DND-41 (cell line): ENCODE results near the gene RMND5B.
"Not testable (repeated sequence)": the region's sequence is repeated elsewhere in the genome, so short reads cannot be mapped to it uniquely, and the experiment has no call there.

Source experiments
- ATAC-seq: fragments of 200-7000 bp; cut with Tn5 transposase; 3 replicates; pipeline ENCODE4 v1.9.1; 2021; ENCODE audit warnings: low read depth; ENCODE audit not compliant: insufficient read depth
- DNase-seq: peaks from one replicate; pipeline ENCODE4 v3.0.0-alpha.2; 2020
- H2AFZ ChIP-seq: 2 replicates; pipeline ENCODE4 v1.6.0; 2012; ENCODE audit warnings: low read depth, low read length
- H3K27ac ChIP-seq: 2 replicates; pipeline ENCODE4 v1.5.1; 2012; ENCODE audit warnings: low read length, inconsistent platforms
- H3K27me3 ChIP-seq: fragments of 200-600 bp; sonication (generic); 2 replicates; pipeline ENCODE4 v1.6.0; 2012; ENCODE audit warnings: low read length, mild to moderate bottlenecking, inconsistent platforms; ENCODE audit not compliant: insufficient read depth, poor library complexity
- H3K36me3 ChIP-seq: 2 replicates; pipeline ENCODE4 v1.5.1; 2012; ENCODE audit warnings: low read length, inconsistent platforms; ENCODE audit not compliant: insufficient read depth
- H3K4me1 ChIP-seq: 2 replicates; pipeline ENCODE4 v1.5.1; 2012; ENCODE audit warnings: mild to moderate bottlenecking, low read length; ENCODE audit not compliant: insufficient read depth
- H3K4me2 ChIP-seq: 2 replicates; pipeline ENCODE4 v1.6.0; 2012; ENCODE audit warnings: mild to moderate bottlenecking, moderate library complexity, low read length, inconsistent platforms; ENCODE audit not compliant: insufficient read depth
- H3K4me3 ChIP-seq, 2 experiments: fragments of 200-600 bp in 1 of 2; shearing (Covaris generic) in 1 of 2; 2 replicates each; pipeline ENCODE4 v1.5.1; 2012 to 2016; ENCODE audit warnings: inconsistent platforms in 2 of 2, low read length in 2 of 2, mild to moderate bottlenecking in 2 of 2, low read depth in 1 of 2, moderate library complexity in 1 of 2
- H3K79me2 ChIP-seq: 2 replicates; pipeline ENCODE4 v1.6.0; 2012; ENCODE audit warnings: low read length, inconsistent platforms; ENCODE audit not compliant: insufficient read depth
- H3K9ac ChIP-seq: 2 replicates; pipeline ENCODE4 v1.6.0; 2012; ENCODE audit warnings: low read depth, mild to moderate bottlenecking, inconsistent platforms, low read length, moderate library complexity
- H3K9me3 ChIP-seq: 2 replicates; pipeline ENCODE4 v1.5.1; 2012; ENCODE audit warnings: low read length, moderate library complexity, mild to moderate bottlenecking, inconsistent platforms; ENCODE audit not compliant: insufficient read depth, severe bottlenecking
- H4K20me1 ChIP-seq: 2 replicates; pipeline ENCODE4 v1.6.0; 2012; ENCODE audit warnings: low read length; ENCODE audit not compliant: insufficient read depth
- CTCF ChIP-seq: IDR thresholded peaks from 2 replicates; pipeline ENCODE4 v1.5.1; 2012; ENCODE audit warnings: borderline replicate concordance, low read length, moderate library complexity, mild to moderate bottlenecking; ENCODE audit not compliant: poor library complexity, severe bottlenecking; ENCODE audit errors: extremely low read depth
- EZH2 ChIP-seq: IDR thresholded peaks from 3 replicates; pipeline ENCODE4 v1.6.1; 2012; ENCODE audit warnings: borderline replicate concordance, low read depth, mild to moderate bottlenecking, moderate library complexity, low read length, inconsistent platforms; ENCODE audit not compliant: severe bottlenecking

Gene RMND5B

GRCh38 chr5:178196986-178197385, 66.2 kb downstream of the RMND5B start:
- ATAC-seq: no peak

GRCh38 chr5:178198151-178198550, 67.3 kb downstream of the RMND5B start:
- ATAC-seq, DNase-seq, H3K36me3 ChIP-seq: not testable (repeated sequence)

More at GRCh38 chr5:178196986-178197385, 66.2 kb downstream of the RMND5B start:
- Histone ChIP-seq H3K4me1 (peaks cover 19% of the 10 kb centered on the region), H3K9ac (no peak overlapping the region), H2AFZ (no peak overlapping the region), H3K4me3 (no peak overlapping the region), H3K9me3 (no peaks in the 10 kb centered on the region), H3K27ac (no peak overlapping the region), H4K20me1 (no peaks in the 10 kb centered on the region; the same call in 1 of the 2 replicates), H3K27me3 (peaks cover 8% of the 10 kb centered on the region), H3K79me2 (no peaks in the 10 kb centered on the region), H3K36me3 (no peaks in the 10 kb centered on the region), H3K4me2 (no peak overlapping the region)
- TF ChIP-seq CTCF: no peak
- no peak for TF ChIP-seq EZH2
- no peak for DNase-seq

DNA sequence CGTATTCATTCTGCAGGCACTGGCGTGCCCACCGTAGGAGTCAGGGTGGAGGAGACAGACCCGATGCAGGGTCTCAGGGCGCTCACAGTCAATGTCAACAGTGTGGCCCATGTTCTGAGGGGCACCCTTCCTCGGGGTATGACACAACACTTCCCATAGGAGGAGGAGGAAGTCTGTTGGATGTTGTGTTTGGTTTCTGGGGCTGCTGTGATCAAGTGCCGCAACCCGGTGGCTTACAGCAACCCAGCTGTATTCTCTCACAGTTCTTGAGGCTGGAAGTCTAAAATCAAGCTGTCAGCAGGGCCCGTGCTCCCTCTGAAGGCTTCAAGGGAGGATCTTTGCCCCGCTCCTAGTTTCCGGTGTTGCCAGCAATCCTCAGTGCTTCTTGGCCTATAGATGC, 67.9 kb downstream of the RMND5B start:
- Histone ChIP-seq H3K36me3 (no peaks in the 10 kb centered on the region), H3K4me1 (peaks cover 19% of the 10 kb centered on the region), H3K9ac (no peak overlapping the region), H2AFZ (no peak overlapping the region), H3K27ac (no peak overlapping the region), H3K9me3 (no peaks in the 10 kb centered on the region), H3K79me2 (peaks cover under 1% of the 10 kb centered on the region), H3K4me2 (no peak overlapping the region), H3K4me3 (no peak overlapping the region), H4K20me1 (no peaks in the 10 kb centered on the region; the same call in 1 of the 2 replicates), H3K27me3 (peaks cover 8% of the 10 kb centered on the region)
- ATAC-seq: no peak
- no peak for DNase-seq
- TF ChIP-seq EZH2 (no peak), CTCF (no peak)

More at GRCh38 chr5:178198151-178198550, 67.3 kb downstream of the RMND5B start:
- H3K79me2 ChIP-seq, H2AFZ ChIP-seq, H4K20me1 ChIP-seq, H3K9me3 ChIP-seq, H3K27ac ChIP-seq, H3K4me2 ChIP-seq, H3K9ac ChIP-seq, H3K27me3 ChIP-seq, H3K4me3 ChIP-seq: not testable (repeated sequence)
- peaks cover 24% of the 10 kb centered on the region for H3K4me1 ChIP-seq

GRCh38 chr5:178199581-178200434, 69.0 kb downstream of the RMND5B start:
- Histone ChIP-seq H3K4me3 (no peak overlapping the region), H3K9ac (no peak overlapping the region), H2AFZ (no peak overlapping the region), H3K27ac (no peak overlapping the region), H3K4me1 (peaks cover 8% of the 10 kb centered on the region; the same call in 1 of the 2 replicates), H3K4me2 (no peak overlapping the region), H3K79me2 (peaks cover 11% of the 10 kb centered on the region), H3K36me3 (no peaks in the 10 kb centered on the region; the same call in 1 of the 2 replicates), H3K27me3 (peaks cover 4% of the 10 kb centered on the region), H3K9me3 (no peaks in the 10 kb centered on the region), H4K20me1 (no peaks in the 10 kb centered on the region; the same call in 1 of the 2 replicates)
- TF ChIP-seq CTCF (no peak), EZH2 (no peak)
- ATAC-seq (no peak), DNase-seq (no peak)
